Heart right ventricle (tissue), 16 donors: Measurements from ENCODE around the gene C6orf132. TPM values are rescaled to one million over a fixed set of nuclear protein-coding genes. Genes with fewer than 3 reads are reported as not detected.

Experiments used
- ATAC-seq, 8 donors: fragments of 200-7000 bp; cut with Tn5 transposase; one replicate each; pipeline ENCODE4 v1.9.1; 2020; ENCODE audit warnings: mild to moderate bottlenecking in 8 of 8, moderate library complexity in 8 of 8, moderate number of reproducible peaks in 1 of 8
- DNase-seq, 2 donors: peaks; one replicate each; pipeline ENCODE4 v3.0.0-alpha.2; 2020
- H3K27ac ChIP-seq, 10 donors: fragments of 200-600 bp; sonication (generic) in 2 of 10; one replicate each; pipeline versions ENCODE4 v1.5.0 to v1.8.0; 2020 to 2022; ENCODE audit warnings: mild to moderate bottlenecking in 3 of 10
- H3K27me3 ChIP-seq, 7 donors: fragments of 200-600 bp; one replicate each; pipeline ENCODE4 v1.8.0; 2021 to 2022; ENCODE audit warnings: mild to moderate bottlenecking in 2 of 7
- H3K36me3 ChIP-seq, 9 donors: fragments of 200-600 bp; sonication (generic) in 1 of 9; one replicate each; pipeline versions ENCODE4 v1.5.0 to v1.8.0; 2020 to 2022; ENCODE audit warnings: mild to moderate bottlenecking in 2 of 9
- H3K4me1 ChIP-seq, 9 donors: fragments of 200-600 bp; sonication (generic) in 1 of 9; one replicate each; pipeline versions ENCODE4 v1.5.0 to v1.8.0; 2020 to 2022; ENCODE audit warnings: mild to moderate bottlenecking in 4 of 9
- H3K4me3 ChIP-seq, 10 donors: fragments of 200-600 bp; sonication (generic) in 2 of 10; one replicate each; pipeline versions ENCODE4 v1.5.0 to v1.8.0; 2020 to 2022; ENCODE audit warnings: mild to moderate bottlenecking in 7 of 10, moderate library complexity in 2 of 10
- H3K9me3 ChIP-seq, 11 donors: fragments of 200-600 bp in 10 of 11; sonication (generic) in 2 of 11; one replicate each; pipeline versions ENCODE4 v1.5.0 to v1.8.0; 2013 to 2022; ENCODE audit warnings: mild to moderate bottlenecking in 2 of 11, control low read depth in 1 of 11, moderate library complexity in 1 of 11
- WGBS, 2 donors: extraction: QIAGEN DNeasy Blood & Tissue Kit; methylation state at CpG; one replicate each; pipeline ENCODE4 v1.1.7; 2013; ENCODE audit warnings: inconsistent platforms in 1 of 2; 5-methylcytosine and 5-hydroxymethylcytosine counted together
- intact Hi-C, 10 donors: fragments of 100-400 bp; cut with DNase I; formaldehyde crosslinking; loops; one replicate each; pipeline versions ENCODE4 v1.11.1 to v1.14.2; 2022
- polyA plus RNA-seq, 2 donors: library from polyadenylated mRNA; stranded (reverse); fragments of 200-250 nt; gene quantifications; one replicate each; pipeline ENCODE4 v1.2.3, GENCODE V29; 2013
- total RNA-seq, 10 donors: library from RNA; stranded (reverse); fragmentation: NEBNext Ultra II Directional in 3 of 10; extraction: Animal tissue kit (Norgen Biotek cat#: 25700) in 3 of 10; gene quantifications; one replicate each; pipeline versions ENCODE4 v1.2.1 to v1.2.4, GENCODE V29; 2021 to 2023
- TF ChIP-seq, protein P1 (sequence below), 9 donors: fragments of 200-600 bp; sonication (generic) in 2 of 9; IDR thresholded peaks; one replicate each; pipeline versions ENCODE4 v1.5.0 to v1.8.0; 2021 to 2022; ENCODE audit warnings: antibody characterized with exemption in 9 of 9, mild to moderate bottlenecking in 5 of 9, moderate library complexity in 1 of 9
- donor health status: Arrhythmogenic right ventricular cardiomyopathy.
- donor health status: ischemic (EF 13 %, LVEDD 7.1; RV severe dilation, severe dysfunction).
- donor health status: healthy with polysubstance abuse.
- donor health status: DM: no; HTN: yes; CAD: no.
- donor health status: DM: no; HTN: no; CAD: no.
- donor health status: ischemic (EF 25% LVEDD 6.9; RV normal size, moderate dysfunction).
- donor health status: ischemic (EF 25% LVEDD 5.7; RV mildly dilated, moderate dysfunction).
- donor health status: healthy.
- donor health status: DM: yes; HTN: yes; CAD: no.
- donor health status: Ischemic cardiomyopathy.
- donor health status: ischemic (EF 35%, LVEDD 5.7; RV mildly dilated, moderate dysfunction).
- donor health status: nonischemic (EF 11% LVEDD 7.7; RV severe dilation, severe dysfunction).
- donor health status: DM: yes; HTN: yes; CAD: no.
- donor health status: PGD.
- donor health status: ischemic (EF 29% LVEDD 5.4; RV normal size, mild dysfunction).
- donor health status: nonischemic (EF 23%, LVEDD 6.1; RV moderate dilation, normal function).

C6orf132 gene
- total and polyA plus RNA-seq, 12 donors, result 0.23 to 2.9 (median 1.9) TPM

GRCh38 chr6:42095094-42095493, 47.3 kb downstream of the C6orf132 start:
- H3K4me1 ChIP-seq, result peaks cover 0 to 18% (median 8%) of the 10 kb centered on the region in 9 donors
- TF ChIP-seq, protein P1, sequence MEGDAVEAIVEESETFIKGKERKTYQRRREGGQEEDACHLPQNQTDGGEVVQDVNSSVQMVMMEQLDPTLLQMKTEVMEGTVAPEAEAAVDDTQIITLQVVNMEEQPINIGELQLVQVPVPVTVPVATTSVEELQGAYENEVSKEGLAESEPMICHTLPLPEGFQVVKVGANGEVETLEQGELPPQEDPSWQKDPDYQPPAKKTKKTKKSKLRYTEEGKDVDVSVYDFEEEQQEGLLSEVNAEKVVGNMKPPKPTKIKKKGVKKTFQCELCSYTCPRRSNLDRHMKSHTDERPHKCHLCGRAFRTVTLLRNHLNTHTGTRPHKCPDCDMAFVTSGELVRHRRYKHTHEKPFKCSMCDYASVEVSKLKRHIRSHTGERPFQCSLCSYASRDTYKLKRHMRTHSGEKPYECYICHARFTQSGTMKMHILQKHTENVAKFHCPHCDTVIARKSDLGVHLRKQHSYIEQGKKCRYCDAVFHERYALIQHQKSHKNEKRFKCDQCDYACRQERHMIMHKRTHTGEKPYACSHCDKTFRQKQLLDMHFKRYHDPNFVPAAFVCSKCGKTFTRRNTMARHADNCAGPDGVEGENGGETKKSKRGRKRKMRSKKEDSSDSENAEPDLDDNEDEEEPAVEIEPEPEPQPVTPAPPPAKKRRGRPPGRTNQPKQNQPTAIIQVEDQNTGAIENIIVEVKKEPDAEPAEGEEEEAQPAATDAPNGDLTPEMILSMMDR (IDR thresholded peaks at IDR 0.05), result no peak
- no peaks in the 10 kb centered on the region for H3K27me3 ChIP-seq
- no peaks in the 10 kb centered on the region for H3K36me3 ChIP-seq
- WGBS, 2 donors, result 93 to 100% methylated on average over 1 of the region's 1 CpG
- ATAC-seq (no peak), DNase-seq (no peak)
- no peak overlapping the region for H3K4me3 ChIP-seq
- no peak overlapping the region for H3K27ac ChIP-seq
- no peaks in the 10 kb centered on the region for H3K9me3 ChIP-seq
- intact Hi-C loops, result no loop called here

DNA sequence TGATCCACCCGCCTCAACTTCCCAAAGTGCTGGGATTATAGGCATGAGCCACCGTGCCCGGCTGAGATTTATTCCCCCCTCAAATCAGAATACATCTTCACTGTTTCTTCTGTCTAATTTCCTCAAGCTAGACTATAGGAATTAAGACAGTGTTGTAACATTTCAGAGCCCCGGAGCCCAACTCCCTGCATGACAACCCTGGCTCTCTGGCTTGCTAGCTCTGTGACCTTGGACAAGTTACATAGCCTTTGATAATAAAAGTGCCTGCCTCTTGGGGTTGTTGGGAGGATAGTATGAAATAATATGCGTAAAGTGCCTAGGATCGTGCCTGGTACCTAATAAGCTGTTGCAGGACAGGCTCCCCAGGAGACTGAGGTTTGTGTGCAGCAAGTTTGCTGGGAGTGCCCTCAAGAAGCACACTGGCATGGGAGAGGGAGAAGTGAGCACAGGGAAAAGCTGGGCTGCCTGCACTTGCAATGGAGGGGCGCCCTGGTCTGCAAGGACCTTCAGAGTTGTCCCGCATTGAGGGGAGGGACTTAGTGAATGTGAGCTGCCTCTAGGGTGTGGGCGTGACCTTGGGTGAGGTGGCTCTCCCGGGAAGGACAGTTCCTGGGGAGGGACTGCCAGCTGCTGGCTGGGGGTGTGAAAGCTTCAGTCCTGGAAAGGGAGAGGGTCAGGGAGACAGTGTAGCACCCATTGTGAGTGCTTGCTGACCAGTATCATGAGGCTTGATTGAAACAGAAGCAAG, 48.7 kb downstream of the C6orf132 start:
- peaks cover 0 to 15% (median under 1%) of the 10 kb centered on the region in 9 donors for H3K4me1 ChIP-seq
- DNase-seq (peak in 1 of 2 donors; percentile 43), ATAC-seq (peak; percentile 61 to 83 (median 73))
- peak overlapping the region in 3 of 10 donors; percentile 21 to 39 (median 36) for H3K27ac ChIP-seq
- no peaks in the 10 kb centered on the region for H3K36me3 ChIP-seq
- intact Hi-C loops, result no loop called here
- no peak overlapping the region for H3K4me3 ChIP-seq
- H3K9me3 ChIP-seq, result no peaks in the 10 kb centered on the region
- no peaks in the 10 kb centered on the region for H3K27me3 ChIP-seq
- TF ChIP-seq, protein P1 (IDR thresholded peaks at IDR 0.05), result no peak
- WGBS, 2 donors, result 63 to 67% methylated on average over 10 of the region's 10 CpGs

DNA sequence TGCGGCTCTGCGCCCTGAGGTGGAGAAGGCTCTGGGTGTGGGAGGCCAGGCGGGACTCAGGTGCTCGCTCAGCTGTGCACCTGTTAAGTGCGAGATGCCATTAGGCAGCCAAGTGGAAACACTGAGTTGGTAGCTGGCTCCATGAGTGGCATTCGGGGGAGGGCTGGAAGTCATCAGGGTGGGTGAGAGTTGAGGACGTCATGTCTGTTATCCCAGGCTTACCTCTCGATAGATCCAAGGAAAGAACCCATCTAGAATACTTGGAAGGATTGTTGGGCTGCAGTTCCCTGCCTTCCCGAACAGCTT, 50.7 kb downstream of the C6orf132 start:
- DNase-seq (no peak), ATAC-seq (no peak)
- Histone ChIP-seq H3K9me3 (no peaks in the 10 kb centered on the region), H3K4me1 (peaks cover 0 to 23% (median 7%) of the 10 kb centered on the region in 9 donors), H3K4me3 (no peak overlapping the region), H3K36me3 (peaks cover 0 to 3% (median 0%) of the 10 kb centered on the region in 9 donors), H3K27ac (no peak overlapping the region), H3K27me3 (no peaks in the 10 kb centered on the region)
- intact Hi-C loops, result no loop called here
- WGBS, 2 donors, result 90 to 92% methylated on average over 9 of the region's 9 CpGs
- TF ChIP-seq, protein P1 (IDR thresholded peaks at IDR 0.05), result no peak

DNA sequence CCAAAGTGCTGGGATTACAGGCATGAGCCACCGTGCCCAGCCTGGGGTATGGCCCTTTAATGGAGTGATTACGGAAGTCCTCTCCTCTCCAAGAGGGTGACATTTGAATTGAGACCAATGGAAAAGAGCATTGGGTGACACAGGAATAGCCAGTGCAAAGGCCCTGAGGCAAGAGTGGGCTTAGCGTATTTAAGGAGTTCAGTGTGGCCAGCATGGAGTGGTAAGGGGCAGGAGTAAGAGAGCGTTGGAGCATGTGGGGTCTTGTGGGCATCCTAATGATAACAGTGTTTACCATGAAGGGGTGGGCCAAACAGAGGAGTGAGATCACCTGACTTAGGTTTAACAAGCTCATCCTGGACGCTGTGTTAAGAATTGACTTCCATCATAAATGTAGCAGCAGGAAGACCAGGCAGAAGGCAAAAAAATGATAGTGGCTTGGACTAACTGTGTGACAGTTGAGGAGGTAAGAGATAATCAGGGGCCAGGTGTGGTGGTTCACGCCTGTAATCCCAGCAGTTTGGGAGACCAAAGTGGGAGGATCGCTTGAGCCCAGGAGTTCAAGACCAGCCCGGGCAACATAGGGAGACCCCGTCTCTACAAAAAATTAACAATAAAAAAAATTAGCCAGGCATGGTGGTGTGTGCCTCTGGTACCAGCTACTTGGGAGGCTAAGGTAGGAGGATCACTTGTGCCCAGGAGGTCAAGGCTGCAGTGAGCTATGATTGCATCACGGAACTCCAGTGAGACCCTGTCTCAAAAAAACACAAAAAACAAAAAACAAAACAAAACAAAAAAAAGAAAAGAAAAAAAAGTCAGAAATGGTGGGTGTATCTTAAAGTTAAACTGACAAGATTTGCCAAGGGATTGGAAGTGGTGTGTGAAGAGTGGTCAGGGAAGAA, 51.4 kb downstream of the C6orf132 start:
- 94 to 96% methylated on average over 10 of the region's 10 CpGs for WGBS, 2 donors
- TF ChIP-seq, protein P1 (IDR thresholded peaks at IDR 0.05), result no peak
- intact Hi-C loops, result no loop called here
- peaks cover 0 to 8% (median 0%) of the 10 kb centered on the region in 9 donors for H3K36me3 ChIP-seq
- peaks cover 0 to 27% (median 10%) of the 10 kb centered on the region in 9 donors for H3K4me1 ChIP-seq
- H3K9me3 ChIP-seq, result no peaks in the 10 kb centered on the region
- ATAC-seq (no peak), DNase-seq (no peak)
- no peak overlapping the region for H3K27ac ChIP-seq
- H3K4me3 ChIP-seq, result no peak overlapping the region
- no peaks in the 10 kb centered on the region for H3K27me3 ChIP-seq
